HCT116 (cell line): ENCODE measurements around the gene ARHGAP8. TPM values are rescaled to one million over a fixed set of nuclear protein-coding genes. Genes with fewer than 3 reads are reported as not detected.

Source experiments
- ATAC-seq: fragments of 200-7000 bp; cut with Tn5 transposase; 2 replicates; pipeline ENCODE4 v1.9.1; 2020; ENCODE audit warnings: mild to moderate bottlenecking, moderate library complexity
- BruUV-seq: library from RNA; stranded (reverse); fragments of 400-500 nt; replicated peaks from 2 replicates; lab custom pipeline; 2021; lab: Mats Ljungman, UMichigan
- CTCF ChIA-PET: fragments of 300-600 bp; sonication (Branson Sonifier 250); formaldehyde crosslinking; loops from one replicate; lab custom pipeline; 2021; ENCODE audit warnings: antibody characterized with exemption; lab: Charles Lee
- POLR2A ChIA-PET: fragments of 300-600, 350-600 bp; sonication (Branson Sonifier 250); formaldehyde crosslinking; loops from one replicate; lab custom pipeline; 2021; ENCODE audit warnings: antibody characterized with exemption; lab: Charles Lee
- RAD21 ChIA-PET, 2 experiments: fragments of 300-600 bp; sonication (Branson Sonifier 250); formaldehyde crosslinking; loops; one replicate each; lab custom pipeline; 2023; ENCODE audit warnings: low total read pairs in 2 of 2; ENCODE audit not compliant: uncharacterized antibody in 2 of 2, unreplicated experiment in 2 of 2, low non-redundant PET in 1 of 2; lab: Charles Lee
- DNase-seq: peaks from one replicate; pipeline ENCODE4 v3.0.0-alpha.2; 2010; ENCODE audit warnings: low read depth, low spot score
- H2AFZ ChIP-seq: fragments of 200-600 bp; shearing (Covaris generic), sonication (generic); 2 replicates; pipeline ENCODE4 v1.6.1; 2017; ENCODE audit warnings: low read depth, mixed run types, mixed read lengths, antibody characterized with exemption, low read length; ENCODE audit not compliant: poor library complexity, severe bottlenecking
- H3K27ac ChIP-seq: 2 replicates; pipeline ENCODE4 v1.5.1; 2012; ENCODE audit warnings: low read depth, low read length
- H3K27me3 ChIP-seq: fragments of 200-600 bp; sonication (generic); 2 replicates; pipeline ENCODE4 v1.6.1; 2016; ENCODE audit warnings: mixed run types, low read length, mixed read lengths; ENCODE audit not compliant: insufficient read depth
- H3K36me3 ChIP-seq, 2 experiments: fragments of 200-500 bp in 1 of 2; fragments of 200-600 bp in 1 of 2; sonication (Bioruptor generic) in 1 of 2; sonication (generic) in 1 of 2; 2 replicates each; pipeline versions ENCODE4 v1.5.1 to v1.6.1; 2014 to 2016; ENCODE audit warnings: low read length in 2 of 2, inconsistent platforms in 1 of 2, mixed read lengths in 1 of 2, mixed run types in 1 of 2; ENCODE audit not compliant: insufficient read depth in 2 of 2, control insufficient read depth in 1 of 2
- H3K4me1 ChIP-seq, 2 experiments: fragments of 200-600 bp in 1 of 2; sonication (generic) in 1 of 2; 2 replicates each; pipeline versions ENCODE4 v1.5.1 to v1.6.1; 2012 to 2017; ENCODE audit warnings: low read length in 2 of 2, inconsistent platforms in 1 of 2, mild to moderate bottlenecking in 1 of 2, mixed read lengths in 1 of 2, mixed run types in 1 of 2, moderate library complexity in 1 of 2; ENCODE audit not compliant: insufficient read depth in 2 of 2, control insufficient read depth in 1 of 2
- H3K4me2 ChIP-seq: fragments of 200-600 bp; sonication (generic); 2 replicates; pipeline ENCODE4 v1.6.1; 2017; ENCODE audit warnings: mixed run types, low read length, mixed read lengths
- H3K4me3 ChIP-seq, 2 experiments: fragments of 200-600 bp in 1 of 2; sonication (generic) in 1 of 2; replicated peaks in 1 of 2; 2 replicates each; pipeline ENCODE4 v1.5.1; 2011 to 2016; ENCODE audit warnings: low read length in 2 of 2, control low read depth in 1 of 2, low read depth in 1 of 2, mild to moderate bottlenecking in 1 of 2, mixed read lengths in 1 of 2, mixed run types in 1 of 2
- H3K79me2 ChIP-seq: fragments of 200-600 bp; sonication (generic); 2 replicates; pipeline ENCODE4 v1.6.1; 2017; ENCODE audit warnings: mild to moderate bottlenecking, mixed run types, low read length, moderate library complexity, mixed read lengths; ENCODE audit not compliant: insufficient read depth
- H3K9ac ChIP-seq: fragments of 200-600 bp; sonication (generic); 2 replicates; pipeline ENCODE4 v1.6.1; 2016; ENCODE audit warnings: low read length, mixed read lengths
- H3K9me2 ChIP-seq: fragments of 200-600 bp; sonication (generic), shearing (Covaris generic); 2 replicates; pipeline ENCODE4 v1.6.1; 2017; ENCODE audit warnings: mixed run types, mild to moderate bottlenecking, moderate library complexity; ENCODE audit not compliant: insufficient read depth
- H3K9me3 ChIP-seq, 2 experiments: fragments of 200-500 bp in 1 of 2; fragments of 200-600 bp in 1 of 2; sonication (Bioruptor generic) in 1 of 2; sonication (generic) in 1 of 2; 2 replicates each; pipeline ENCODE4 v1.6.1; 2014 to 2017; ENCODE audit warnings: low read length in 2 of 2, mixed read lengths in 2 of 2, inconsistent platforms in 1 of 2, low read depth in 1 of 2, mild to moderate bottlenecking in 1 of 2, mixed run types in 1 of 2, moderate library complexity in 1 of 2; ENCODE audit not compliant: control insufficient read depth in 1 of 2, insufficient read depth in 1 of 2
- H4K20me1 ChIP-seq: fragments of 200-600 bp; sonication (generic), shearing (Covaris generic); 2 replicates; pipeline ENCODE4 v1.6.1; 2017; ENCODE audit warnings: mixed run types, mild to moderate bottlenecking, moderate library complexity; ENCODE audit not compliant: insufficient read depth
- ATF3 ChIP-seq: IDR thresholded peaks from 2 replicates; pipeline ENCODE4 v1.6.1; 2012
- CTCF ChIP-seq, 3 experiments: fragments of 200-600 bp in 1 of 3; sonication (generic) in 1 of 3; IDR thresholded peaks in 2 of 3; conservative IDR thresholded peaks in 1 of 3; 2 replicates each; pipeline ENCODE4 v1.5.1; 2012 to 2017; ENCODE audit warnings: low read depth in 2 of 3, low read length in 2 of 3, antibody characterized with exemption in 1 of 3, borderline replicate concordance in 1 of 3, control low read depth in 1 of 3, mild to moderate bottlenecking in 1 of 3, mixed read lengths in 1 of 3, mixed run types in 1 of 3, moderate library complexity in 1 of 3; ENCODE audit not compliant: insufficient read depth in 1 of 3
- EGR1 ChIP-seq: IDR thresholded peaks from 2 replicates; pipeline ENCODE4 v1.6.1; 2012; ENCODE audit warnings: low read depth
- ELF1 ChIP-seq: IDR thresholded peaks from 2 replicates; pipeline ENCODE4 v1.6.1; 2012; ENCODE audit warnings: low read depth, borderline replicate concordance
- EZH2phosphoT487 ChIP-seq: fragments of 200-600 bp; IDR thresholded peaks from 2 replicates; pipeline ENCODE4 v1.6.1; 2018; ENCODE audit warnings: antibody characterized with exemption, borderline replicate concordance
- FOSL1 ChIP-seq: IDR thresholded peaks from 2 replicates; pipeline ENCODE4 v1.6.1; 2012; ENCODE audit warnings: low read depth
- JUND ChIP-seq: IDR thresholded peaks from 2 replicates; pipeline ENCODE4 v1.6.1; 2012
- MAX ChIP-seq: IDR thresholded peaks from 2 replicates; pipeline ENCODE4 v1.6.1; 2012
- POLR2A ChIP-seq: IDR thresholded peaks from 2 replicates; pipeline ENCODE4 v1.7.0; 2011; ENCODE audit warnings: borderline replicate concordance; ENCODE audit not compliant: insufficient read depth, insufficient read length; ENCODE audit errors: extremely low read depth
- POLR2AphosphoS5 ChIP-seq: IDR thresholded peaks from 2 replicates; pipeline ENCODE4 v1.6.1; 2011; ENCODE audit warnings: mild to moderate bottlenecking, low read depth, low read length, moderate library complexity
- RAD21 ChIP-seq: IDR thresholded peaks from 2 replicates; pipeline ENCODE4 v1.6.1; 2012; ENCODE audit warnings: low read depth, mild to moderate bottlenecking
- SIN3A ChIP-seq: IDR thresholded peaks from 2 replicates; pipeline ENCODE4 v1.6.1; 2012; ENCODE audit warnings: low read depth
- SP1 ChIP-seq: IDR thresholded peaks from 2 replicates; pipeline ENCODE4 v1.6.1; 2012; ENCODE audit warnings: low read depth
- SRF ChIP-seq: IDR thresholded peaks from 2 replicates; pipeline ENCODE4 v1.6.1; 2012; ENCODE audit warnings: low read depth
- TCF7L2 ChIP-seq: IDR thresholded peaks from 2 replicates; pipeline ENCODE4 v1.7.0; 2011; ENCODE audit warnings: borderline replicate concordance, inconsistent platforms; ENCODE audit not compliant: insufficient read depth, insufficient read length; ENCODE audit errors: extremely low read depth
- YY1 ChIP-seq: IDR thresholded peaks from 2 replicates; pipeline ENCODE4 v1.6.1; 2011; ENCODE audit warnings: low read length, low read depth, moderate library complexity, mild to moderate bottlenecking; ENCODE audit not compliant: insufficient replicate concordance; ENCODE audit errors: extremely low read depth
- ZNF274 ChIP-seq: fragments of 200-500 bp; sonication (Bioruptor generic); IDR thresholded peaks from 2 replicates; pipeline ENCODE4 v1.6.1; 2014; ENCODE audit warnings: mild to moderate bottlenecking, low read depth, low read length, inconsistent platforms
- intact Hi-C: fragments of 100-400 bp; cut with micrococcal nuclease; formaldehyde crosslinking; loops from 2 replicates; pipeline ENCODE4 v1.10.0; 2022
- total RNA-seq: library from RNA; stranded (reverse); gene quantifications from one replicate; pipeline ENCODE4 v1.2.1, GENCODE V29; 2021; ENCODE audit not compliant: unreplicated experiment

Gene ARHGAP8
- total RNA-seq, 1 experiment from 2014 or later, result 67.5 TPM

- TF ChIP-seq EZH2phosphoT487 (no peak), SRF (no peak), JUND (no peak), MAX (no peak)
Measured at GRCh38 chr22:44847380-44847779, 95.0 kb downstream of the ARHGAP8 start (continued).

- DNase-seq (no peak), ATAC-seq (no peak)
- no peak overlapping the region for H3K4me3 ChIP-seq
- no peaks in the 10 kb centered on the region for H3K9me2 ChIP-seq
- no peaks in the 10 kb centered on the region for H3K4me1 ChIP-seq
- H3K27ac ChIP-seq, result no peak overlapping the region
- no peak overlapping the region for H3K4me2 ChIP-seq
- H2AFZ ChIP-seq, result no peak overlapping the region
- H3K27me3 ChIP-seq, result no peaks in the 10 kb centered on the region
- H3K79me2 ChIP-seq, result no peaks in the 10 kb centered on the region
- H3K9me3 ChIP-seq, result no peaks in the 10 kb centered on the region
- H3K36me3 ChIP-seq, result peaks cover 4 to 10% of the 10 kb centered on the region in 2 experiments; a peak in 3 of 4 replicates
- H4K20me1 ChIP-seq, result no peaks in the 10 kb centered on the region
- no TSS peak for BruUV-seq
- ChIA-PET RAD21 (no interaction called here), CTCF (no interaction called here), POLR2A (no interaction called here)
- H3K9ac ChIP-seq, result no peak overlapping the region
- intact Hi-C loops, result no loop called here
- no peak for TF ChIP-seq RAD21
- no peak for TF ChIP-seq JUND
Measured at GRCh38 chr22:44847892-44848291, 95.5 kb downstream of the ARHGAP8 start.

- Histone ChIP-seq H3K27ac (no peak overlapping the region), H3K4me1 (no peaks in the 10 kb centered on the region), H3K9me3 (no peaks in the 10 kb centered on the region), H3K4me3 (no peak overlapping the region), H3K9me2 (no peaks in the 10 kb centered on the region), H3K36me3 (peaks cover 4 to 9% of the 10 kb centered on the region in 2 experiments; a peak in 3 of 4 replicates), H3K27me3 (no peaks in the 10 kb centered on the region), H3K79me2 (no peaks in the 10 kb centered on the region), H3K4me2 (no peak overlapping the region), H4K20me1 (no peaks in the 10 kb centered on the region), H2AFZ (no peak overlapping the region), H3K9ac (no peak overlapping the region)
- intact Hi-C loops, result no loop called here
- RAD21 ChIA-PET, result no interaction called here
- POLR2A ChIA-PET, result no interaction called here
- ATAC-seq (no peak), DNase-seq (no peak)
- BruUV-seq, result no TSS peak
- CTCF ChIA-PET, result no interaction called here
- TF ChIP-seq TCF7L2, result no peak
- no peak for TF ChIP-seq POLR2AphosphoS5
- no peak for TF ChIP-seq POLR2A
- TF ChIP-seq CTCF (IDR thresholded peaks at IDR 0.05 in 2 of 3, conservative IDR thresholded peaks at IDR 0.05 in 1 of 3; ENCODE audit: borderline replicate concordance in 1 of 3, insufficient read depth in 1 of 3, low read depth in 2 of 3, low read length in 2 of 3), result no peak
- TF ChIP-seq FOSL1, result no peak
- TF ChIP-seq SRF, result no peak
- TF ChIP-seq ELF1, result no peak
- no peak for TF ChIP-seq YY1
- no peak for TF ChIP-seq SP1
- no peak for TF ChIP-seq MAX
- TF ChIP-seq ZNF274, result no peak
- TF ChIP-seq SIN3A, result no peak
- TF ChIP-seq ATF3, result no peak
- no peak for TF ChIP-seq EGR1
Measured at GRCh38 chr22:44848296-44848741, 95.9 kb downstream of the ARHGAP8 start.
